Esophagus mucosa (tissue), 1 donor: Measurements from ENCODE around the gene LRRC45. TPM values are rescaled to one million over a fixed set of nuclear protein-coding genes. Genes with fewer than 3 reads are reported as not detected.
A peak's percentile ranks its signal among the peaks of the same experiment; 100 is the strongest.

ENCODE experiments used
- ATAC-seq: fragments of 200-7000 bp; cut with Tn5 transposase; one replicate; pipeline ENCODE4 v1.9.1; 2020
- total RNA-seq: library from RNA; stranded (reverse); gene quantifications from one replicate; pipeline ENCODE4 v1.2.4, GENCODE V29; 2023
- donor health status: DM: yes; HTN: yes; CAD: no.

Gene LRRC45
- total RNA-seq, 1 donor from 2014 or later, result 8.4 TPM

GRCh38 chr17:81994593-81995462, 28.3 kb upstream of the LRRC45 start:
- no peak for ATAC-seq

DNA sequence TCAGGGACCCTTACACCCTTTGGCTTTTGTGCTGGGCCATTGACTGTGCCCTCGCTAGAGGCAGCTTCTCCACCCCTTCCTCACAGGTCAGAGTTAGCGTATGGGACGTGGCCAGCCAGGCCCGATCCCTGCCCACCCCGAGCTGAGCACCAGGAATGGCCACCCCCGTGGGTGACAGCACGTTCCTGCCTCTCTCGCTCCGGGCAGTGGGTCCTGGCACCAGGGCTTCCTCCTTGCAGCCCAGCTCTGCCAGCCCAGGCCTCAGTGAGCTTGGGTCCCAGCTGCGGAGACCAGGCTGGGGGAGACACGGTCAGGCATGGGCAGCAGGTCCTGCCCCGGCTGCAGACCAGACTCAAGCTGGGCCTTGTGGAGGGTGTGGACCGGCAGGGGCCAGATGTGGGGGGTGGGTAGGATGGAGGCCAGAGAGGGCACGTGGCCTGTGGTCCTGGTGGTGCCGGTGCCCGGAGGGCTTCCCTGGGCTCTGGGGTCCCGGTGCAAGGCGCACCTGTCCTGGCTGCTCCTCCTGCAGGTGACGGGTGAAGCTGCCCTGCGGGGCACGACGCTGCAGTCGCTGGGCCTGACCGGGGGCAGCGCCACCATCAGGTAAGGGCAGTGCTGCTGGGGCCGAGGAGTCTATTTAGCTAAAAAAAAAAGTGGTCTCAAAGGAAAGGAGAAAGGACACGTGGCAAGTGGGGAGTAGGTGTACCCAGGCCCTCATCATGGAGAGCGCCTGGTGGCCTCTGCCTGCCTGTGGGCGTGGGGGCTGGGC, 27.5 kb upstream of the LRRC45 start:
- ATAC-seq, result no peak

GRCh38 chr17:81996232-81996756, 26.8 kb upstream of the LRRC45 start:
- ATAC-seq, result no peak

DNA sequence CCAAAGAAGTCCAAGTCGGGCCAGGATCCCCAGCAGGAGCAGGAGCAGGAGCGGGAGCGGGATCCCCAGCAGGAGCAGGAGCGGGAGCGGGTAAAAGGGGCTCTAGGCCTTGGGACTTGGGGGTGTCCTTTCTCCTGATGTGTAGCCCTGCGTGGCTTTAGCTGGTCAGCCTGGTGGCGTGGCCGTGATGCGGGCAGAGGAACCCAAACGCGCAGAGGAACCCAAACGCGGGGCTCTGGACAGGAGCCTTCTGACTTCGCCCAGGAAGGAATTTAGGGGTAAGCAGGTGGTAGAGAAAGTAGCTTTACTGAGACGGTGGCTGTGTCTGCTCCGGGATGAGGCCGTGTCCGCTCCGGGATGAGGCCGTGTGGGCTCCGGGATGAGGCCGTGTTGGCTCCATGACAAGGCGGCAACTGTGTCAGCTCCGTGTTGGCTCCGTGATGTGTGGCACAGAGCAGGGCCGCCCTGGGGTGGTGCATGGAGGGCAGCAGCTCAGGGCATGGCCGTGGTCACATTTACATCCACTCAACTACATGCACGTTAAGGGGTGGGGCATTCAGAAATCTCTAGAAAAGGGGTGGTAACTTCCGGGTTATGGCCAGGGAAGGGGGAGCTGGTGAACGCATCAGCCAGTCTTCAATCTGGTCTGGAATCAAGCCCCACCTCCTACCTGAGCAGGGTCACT, 26.2 kb upstream of the LRRC45 start:
- ATAC-seq, result no peak

DNA sequence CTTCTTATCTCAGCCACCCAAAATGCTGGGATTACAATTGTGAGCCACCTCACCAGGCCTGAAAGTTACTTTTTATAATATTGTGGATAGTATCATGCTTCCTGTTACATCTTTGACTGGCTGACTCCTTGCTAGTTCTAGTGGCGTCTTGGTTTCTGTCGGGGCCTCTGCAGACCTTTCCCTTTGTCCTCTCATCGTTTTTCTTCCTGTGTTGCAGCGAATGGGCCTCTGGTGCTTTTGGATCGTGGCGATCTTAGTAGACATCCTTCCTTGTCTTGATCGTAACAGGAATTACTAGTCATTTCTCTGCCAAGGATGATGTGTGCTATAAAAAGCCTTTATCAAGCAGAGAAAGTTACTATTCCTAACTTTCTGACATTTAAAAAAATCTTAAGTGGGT, 24.9 kb upstream of the LRRC45 start:
- no peak for ATAC-seq

GRCh38 chr17:81998691-81999438, 24.2 kb upstream of the LRRC45 start:
- ATAC-seq, result no peak

- ATAC-seq, result no peak
These were observed 23.5 kb upstream of the LRRC45 start for GRCh38 chr17:81999587-81999975.

- ATAC-seq, result no peak
These were observed 22.9 kb upstream of the LRRC45 start for GRCh38 chr17:81999976-82000802.

GRCh38 chr17:82000803-82001570, 22.1 kb upstream of the LRRC45 start:
- no peak for ATAC-seq

DNA sequence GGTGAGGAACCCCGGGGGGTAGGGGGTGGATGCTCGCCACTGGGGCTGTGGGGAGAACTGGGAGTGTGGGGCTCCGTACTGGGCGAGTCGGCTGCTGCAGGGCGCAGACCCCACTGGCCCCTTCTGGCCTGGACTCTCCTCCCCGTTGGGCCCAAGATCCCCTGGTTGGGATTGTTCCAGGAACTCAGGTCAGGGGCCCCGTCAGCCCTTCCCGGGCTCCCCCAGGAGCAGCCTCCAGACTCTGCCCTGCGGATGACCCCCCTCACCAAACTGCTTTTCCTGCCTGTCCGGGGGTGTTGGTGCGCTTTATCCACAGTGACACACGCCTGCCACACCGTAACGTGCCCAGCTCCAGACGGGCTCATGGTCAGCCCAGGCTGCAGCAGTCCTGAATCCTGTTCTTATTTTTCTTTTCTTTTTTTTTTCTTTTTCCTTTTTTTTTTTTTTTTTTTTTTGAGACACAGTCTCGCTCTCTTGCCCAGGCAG, 21.5 kb upstream of the LRRC45 start:
- no peak for ATAC-seq

- ATAC-seq, result peak; percentile 87
These were observed 19.4 kb upstream of the LRRC45 start for GRCh38 chr17:82003411-82004381.

GRCh38 chr17:82004517-82005455, 18.3 kb upstream of the LRRC45 start:
- ATAC-seq, result no peak

GRCh38 chr17:82005701-82006348, 17.3 kb upstream of the LRRC45 start:
- no peak for ATAC-seq

- no peak for ATAC-seq
These were observed 16.5 kb upstream of the LRRC45 start for GRCh38 chr17:82006468-82007227.

- no peak for ATAC-seq
These were observed 15.9 kb upstream of the LRRC45 start for GRCh38 chr17:82007228-82007494.

- no peak for ATAC-seq
These were observed 15.4 kb upstream of the LRRC45 start for GRCh38 chr17:82007495-82008257.
